NT2/D1 (cell line): ENCODE results near the gene PINK1.

Experiments
- SUZ12 ChIP-seq: IDR thresholded peaks from 2 replicates; pipeline ENCODE4 v1.6.1; 2011; ENCODE audit not compliant: insufficient read length, insufficient read depth; ENCODE audit errors: extremely low read depth
- YY1 ChIP-seq: IDR thresholded peaks from 2 replicates; pipeline ENCODE4 v1.6.1; 2011; ENCODE audit not compliant: insufficient read length, insufficient read depth
- ZNF274 ChIP-seq: IDR thresholded peaks from 2 replicates; pipeline ENCODE4 v1.6.1; 2011; ENCODE audit warnings: mild to moderate bottlenecking, low read depth, low read length

DNA sequence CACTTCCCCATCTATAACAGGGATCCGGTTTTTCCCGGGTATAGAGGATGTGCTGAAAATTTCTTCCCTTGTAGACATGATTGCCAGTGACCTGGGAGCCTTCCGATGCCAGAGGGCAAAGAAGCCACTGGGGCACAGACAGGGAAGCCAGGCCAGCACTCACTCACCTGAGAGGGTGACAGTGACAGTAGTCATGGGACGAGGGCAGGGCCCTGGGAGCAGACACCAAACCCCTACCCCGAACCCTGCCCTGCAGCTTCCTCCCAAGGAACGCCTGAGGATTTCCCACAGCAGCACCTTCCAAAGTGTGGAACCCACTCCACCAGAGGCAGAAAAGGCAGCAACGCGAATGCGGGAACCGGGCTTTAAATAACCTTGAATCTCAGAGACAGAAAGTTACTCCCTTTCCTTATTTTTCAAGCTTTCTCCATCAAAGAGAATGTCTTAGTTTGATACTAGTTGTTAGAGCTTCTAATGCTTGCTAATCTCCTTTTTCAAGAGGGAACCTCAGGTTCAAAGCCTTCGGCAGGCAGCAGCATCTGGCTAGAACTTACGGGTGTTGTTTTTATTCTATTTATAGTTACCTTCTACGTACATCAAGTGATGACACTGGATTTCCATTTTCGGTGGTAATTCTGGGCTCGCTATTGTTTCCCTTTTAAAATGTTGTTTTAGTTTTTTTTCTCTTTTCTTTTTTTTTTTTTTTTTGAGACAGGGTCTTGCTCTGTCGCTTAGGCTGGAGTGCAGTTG lies 25.1 kb downstream of the PINK1 start:
- no peak for TF ChIP-seq ZNF274
- TF ChIP-seq YY1: no peak
- TF ChIP-seq SUZ12: no peak
